ENCODE results near the gene LRRC46. TPM values are rescaled to one million over a fixed set of nuclear protein-coding genes. Genes with fewer than 3 reads are reported as not detected.

The LRRC46 gene
- total RNA-seq, 1 experiment from 2014 or later = 0.39 TPM

DNA sequence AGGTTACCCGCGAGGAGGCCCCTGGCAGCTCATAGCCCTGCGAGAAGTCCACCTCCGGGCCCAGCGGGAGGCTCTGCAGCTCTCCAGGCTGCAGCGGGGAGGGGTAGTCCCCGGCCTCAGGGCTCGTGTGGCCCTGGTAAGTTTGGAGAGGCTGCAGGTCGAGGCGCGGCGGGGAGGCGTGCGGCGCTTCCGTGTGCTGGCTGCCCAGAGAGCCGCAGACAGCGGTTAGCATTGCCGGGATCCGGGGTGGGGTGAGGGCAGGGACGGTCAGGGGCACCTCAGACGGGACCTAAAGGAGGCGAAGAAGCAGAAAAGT is 16.7 kb downstream of the LRRC46 start:
- Mint-ChIP-seq H3K36me3 (no peaks in the 10 kb centered on the region), H3K4me1 (peaks cover 47% of the 10 kb centered on the region), H3K4me3 (peak overlapping the region; percentile 48), H3K9me3 (no peaks in the 10 kb centered on the region), H3K27ac (no peak overlapping the region), H3K27me3 (ENCODE audit: low read depth) (peaks cover 83% of the 10 kb centered on the region)
- ATAC-seq (no peak), DNase-seq (ENCODE audit: low spot score) (no peak)
- ChIA-PET POLR2A (interaction anchor here (0.7 to 2.2 kb wide), 3 partner anchors 37 to 99 kb away, joined by 3 to 15 read pairs (median 12); partner anchors contain the start of gene SP2), CTCF (interaction anchor here (0.7 to 19.3 kb wide), 39 partner anchors 9 to 199 kb away, joined by 3 to 1122 read pairs (median 7); partner anchors contain the start of genes CDK5RAP3, LRRC46, MRPL10 and OSBPL7)
- TF ChIP-seq, protein P1, sequence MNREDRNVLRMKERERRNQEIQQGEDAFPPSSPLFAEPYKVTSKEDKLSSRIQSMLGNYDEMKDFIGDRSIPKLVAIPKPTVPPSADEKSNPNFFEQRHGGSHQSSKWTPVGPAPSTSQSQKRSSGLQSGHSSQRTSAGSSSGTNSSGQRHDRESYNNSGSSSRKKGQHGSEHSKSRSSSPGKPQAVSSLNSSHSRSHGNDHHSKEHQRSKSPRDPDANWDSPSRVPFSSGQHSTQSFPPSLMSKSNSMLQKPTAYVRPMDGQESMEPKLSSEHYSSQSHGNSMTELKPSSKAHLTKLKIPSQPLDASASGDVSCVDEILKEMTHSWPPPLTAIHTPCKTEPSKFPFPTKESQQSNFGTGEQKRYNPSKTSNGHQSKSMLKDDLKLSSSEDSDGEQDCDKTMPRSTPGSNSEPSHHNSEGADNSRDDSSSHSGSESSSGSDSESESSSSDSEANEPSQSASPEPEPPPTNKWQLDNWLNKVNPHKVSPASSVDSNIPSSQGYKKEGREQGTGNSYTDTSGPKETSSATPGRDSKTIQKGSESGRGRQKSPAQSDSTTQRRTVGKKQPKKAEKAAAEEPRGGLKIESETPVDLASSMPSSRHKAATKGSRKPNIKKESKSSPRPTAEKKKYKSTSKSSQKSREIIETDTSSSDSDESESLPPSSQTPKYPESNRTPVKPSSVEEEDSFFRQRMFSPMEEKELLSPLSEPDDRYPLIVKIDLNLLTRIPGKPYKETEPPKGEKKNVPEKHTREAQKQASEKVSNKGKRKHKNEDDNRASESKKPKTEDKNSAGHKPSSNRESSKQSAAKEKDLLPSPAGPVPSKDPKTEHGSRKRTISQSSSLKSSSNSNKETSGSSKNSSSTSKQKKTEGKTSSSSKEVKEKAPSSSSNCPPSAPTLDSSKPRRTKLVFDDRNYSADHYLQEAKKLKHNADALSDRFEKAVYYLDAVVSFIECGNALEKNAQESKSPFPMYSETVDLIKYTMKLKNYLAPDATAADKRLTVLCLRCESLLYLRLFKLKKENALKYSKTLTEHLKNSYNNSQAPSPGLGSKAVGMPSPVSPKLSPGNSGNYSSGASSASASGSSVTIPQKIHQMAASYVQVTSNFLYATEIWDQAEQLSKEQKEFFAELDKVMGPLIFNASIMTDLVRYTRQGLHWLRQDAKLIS (CRISPR knock-in tag; IDR thresholded peaks at IDR 0.05; ENCODE audit: borderline replicate concordance) = no peak
- TF ChIP-seq, protein P2, sequence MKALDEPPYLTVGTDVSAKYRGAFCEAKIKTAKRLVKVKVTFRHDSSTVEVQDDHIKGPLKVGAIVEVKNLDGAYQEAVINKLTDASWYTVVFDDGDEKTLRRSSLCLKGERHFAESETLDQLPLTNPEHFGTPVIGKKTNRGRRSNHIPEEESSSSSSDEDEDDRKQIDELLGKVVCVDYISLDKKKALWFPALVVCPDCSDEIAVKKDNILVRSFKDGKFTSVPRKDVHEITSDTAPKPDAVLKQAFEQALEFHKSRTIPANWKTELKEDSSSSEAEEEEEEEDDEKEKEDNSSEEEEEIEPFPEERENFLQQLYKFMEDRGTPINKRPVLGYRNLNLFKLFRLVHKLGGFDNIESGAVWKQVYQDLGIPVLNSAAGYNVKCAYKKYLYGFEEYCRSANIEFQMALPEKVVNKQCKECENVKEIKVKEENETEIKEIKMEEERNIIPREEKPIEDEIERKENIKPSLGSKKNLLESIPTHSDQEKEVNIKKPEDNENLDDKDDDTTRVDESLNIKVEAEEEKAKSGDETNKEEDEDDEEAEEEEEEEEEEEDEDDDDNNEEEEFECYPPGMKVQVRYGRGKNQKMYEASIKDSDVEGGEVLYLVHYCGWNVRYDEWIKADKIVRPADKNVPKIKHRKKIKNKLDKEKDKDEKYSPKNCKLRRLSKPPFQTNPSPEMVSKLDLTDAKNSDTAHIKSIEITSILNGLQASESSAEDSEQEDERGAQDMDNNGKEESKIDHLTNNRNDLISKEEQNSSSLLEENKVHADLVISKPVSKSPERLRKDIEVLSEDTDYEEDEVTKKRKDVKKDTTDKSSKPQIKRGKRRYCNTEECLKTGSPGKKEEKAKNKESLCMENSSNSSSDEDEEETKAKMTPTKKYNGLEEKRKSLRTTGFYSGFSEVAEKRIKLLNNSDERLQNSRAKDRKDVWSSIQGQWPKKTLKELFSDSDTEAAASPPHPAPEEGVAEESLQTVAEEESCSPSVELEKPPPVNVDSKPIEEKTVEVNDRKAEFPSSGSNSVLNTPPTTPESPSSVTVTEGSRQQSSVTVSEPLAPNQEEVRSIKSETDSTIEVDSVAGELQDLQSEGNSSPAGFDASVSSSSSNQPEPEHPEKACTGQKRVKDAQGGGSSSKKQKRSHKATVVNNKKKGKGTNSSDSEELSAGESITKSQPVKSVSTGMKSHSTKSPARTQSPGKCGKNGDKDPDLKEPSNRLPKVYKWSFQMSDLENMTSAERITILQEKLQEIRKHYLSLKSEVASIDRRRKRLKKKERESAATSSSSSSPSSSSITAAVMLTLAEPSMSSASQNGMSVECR (CRISPR knock-in tag; IDR thresholded peaks at IDR 0.05; ENCODE audit: borderline replicate concordance) = 0 out of 2 replicates have a peak, but pooled peaks have one; percentile 37

DNA sequence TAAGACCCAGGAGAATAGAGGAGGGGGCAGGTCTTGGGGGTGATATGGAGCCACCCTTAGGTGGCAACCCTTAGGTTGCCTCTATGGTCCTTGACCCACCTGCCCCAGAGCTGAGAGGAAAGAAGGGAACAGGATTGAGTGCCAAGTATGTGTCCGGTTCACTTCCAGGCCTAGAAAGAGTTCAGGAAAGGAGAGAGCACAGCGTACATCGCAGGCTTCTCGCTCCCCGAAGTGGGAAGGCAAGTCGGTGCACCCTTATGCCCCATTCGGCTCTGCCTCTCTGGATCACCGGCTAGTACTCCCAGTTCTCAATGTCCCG is 18.9 kb downstream of the LRRC46 start:
- Mint-ChIP-seq H3K36me3 (no peaks in the 10 kb centered on the region), H3K4me3 (peak overlapping the region; percentile 71), H3K4me1 (peaks cover 42% of the 10 kb centered on the region), H3K27ac (no peak overlapping the region), H3K27me3 (ENCODE audit: low read depth) (peaks cover 92% of the 10 kb centered on the region), H3K9me3 (no peaks in the 10 kb centered on the region)
- POLR2A ChIA-PET = interaction anchor here (1.1 to 2.3 kb wide), 4 partner anchors 22 to 54 kb away, joined by 3 to 12 read pairs (median 4); no protein-coding TSS in a partner anchor
- DNase-seq (ENCODE audit: low spot score) (no peak), ATAC-seq (0 out of 2 replicates have a peak, but pooled peaks have one; percentile 0)
- CTCF ChIA-PET = interaction anchor here (1.0 to 19.3 kb wide), 8 partner anchors 8 to 175 kb away, joined by 3 to 1122 read pairs (median 6); partner anchors contain the start of genes CDK5RAP3, LRRC46, MRPL10 and SCRN2
- TF ChIP-seq CBFB (CRISPR knock-in tag; IDR thresholded peaks at IDR 0.05; ENCODE audit: low read depth) = no peak
- TF ChIP-seq ZBTB43 (CRISPR knock-in tag; IDR thresholded peaks at IDR 0.05) = no peak
- TF ChIP-seq NFYB (CRISPR knock-in tag; conservative IDR thresholded peaks at IDR 0.05; ENCODE audit: low read depth) = no peak
- TF ChIP-seq, protein P3, sequence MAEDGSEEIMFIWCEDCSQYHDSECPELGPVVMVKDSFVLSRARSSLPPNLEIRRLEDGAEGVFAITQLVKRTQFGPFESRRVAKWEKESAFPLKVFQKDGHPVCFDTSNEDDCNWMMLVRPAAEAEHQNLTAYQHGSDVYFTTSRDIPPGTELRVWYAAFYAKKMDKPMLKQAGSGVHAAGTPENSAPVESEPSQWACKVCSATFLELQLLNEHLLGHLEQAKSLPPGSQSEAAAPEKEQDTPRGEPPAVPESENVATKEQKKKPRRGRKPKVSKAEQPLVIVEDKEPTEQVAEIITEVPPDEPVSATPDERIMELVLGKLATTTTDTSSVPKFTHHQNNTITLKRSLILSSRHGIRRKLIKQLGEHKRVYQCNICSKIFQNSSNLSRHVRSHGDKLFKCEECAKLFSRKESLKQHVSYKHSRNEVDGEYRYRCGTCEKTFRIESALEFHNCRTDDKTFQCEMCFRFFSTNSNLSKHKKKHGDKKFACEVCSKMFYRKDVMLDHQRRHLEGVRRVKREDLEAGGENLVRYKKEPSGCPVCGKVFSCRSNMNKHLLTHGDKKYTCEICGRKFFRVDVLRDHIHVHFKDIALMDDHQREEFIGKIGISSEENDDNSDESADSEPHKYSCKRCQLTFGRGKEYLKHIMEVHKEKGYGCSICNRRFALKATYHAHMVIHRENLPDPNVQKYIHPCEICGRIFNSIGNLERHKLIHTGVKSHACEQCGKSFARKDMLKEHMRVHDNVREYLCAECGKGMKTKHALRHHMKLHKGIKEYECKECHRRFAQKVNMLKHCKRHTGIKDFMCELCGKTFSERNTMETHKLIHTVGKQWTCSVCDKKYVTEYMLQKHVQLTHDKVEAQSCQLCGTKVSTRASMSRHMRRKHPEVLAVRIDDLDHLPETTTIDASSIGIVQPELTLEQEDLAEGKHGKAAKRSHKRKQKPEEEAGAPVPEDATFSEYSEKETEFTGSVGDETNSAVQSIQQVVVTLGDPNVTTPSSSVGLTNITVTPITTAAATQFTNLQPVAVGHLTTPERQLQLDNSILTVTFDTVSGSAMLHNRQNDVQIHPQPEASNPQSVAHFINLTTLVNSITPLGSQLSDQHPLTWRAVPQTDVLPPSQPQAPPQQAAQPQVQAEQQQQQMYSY (CRISPR knock-in tag; IDR thresholded peaks at IDR 0.05) = peak; percentile 15; the same call in 1 of the 2 replicates
